WERI-Rb-1 (cell line): ENCODE results near the gene PTH1R.
"Not testable (repeated sequence)": the region's sequence is repeated elsewhere in the genome, so short reads cannot be mapped to it uniquely, and the experiment has no call there.

Source experiments
- DNase-seq: peaks from one replicate; pipeline ENCODE4 v3.0.0-alpha.2; 2020
- H3K27ac ChIP-seq: fragments of 250-450 bp; sonication (Bioruptor Pico); 2 replicates; pipeline ENCODE4 v1.5.1; 2020; ENCODE audit warnings: mild to moderate bottlenecking, moderate library complexity
- H3K27me3 ChIP-seq: fragments of 250-450 bp; sonication (Bioruptor Pico); 2 replicates; pipeline ENCODE4 v1.5.1; 2021; ENCODE audit warnings: mild to moderate bottlenecking, low read depth, moderate library complexity; ENCODE audit not compliant: insufficient read depth, severe bottlenecking
- H3K36me3 ChIP-seq: fragments of 250-450 bp; sonication (Bioruptor Pico); 2 replicates; pipeline ENCODE4 v1.5.1; 2020; ENCODE audit warnings: mild to moderate bottlenecking, moderate library complexity
- H3K4me3 ChIP-seq: 2 replicates; pipeline ENCODE4 v1.5.1; 2011; ENCODE audit warnings: low read depth, mild to moderate bottlenecking, control low read depth, low read length
- H3K9me3 ChIP-seq: fragments of 250-450 bp; sonication (Bioruptor Pico); 2 replicates; pipeline ENCODE4 v1.5.1; 2021; ENCODE audit warnings: mild to moderate bottlenecking, moderate library complexity; ENCODE audit not compliant: severe bottlenecking
- TF ChIP-seq, protein P1 (sequence below): IDR thresholded peaks from 2 replicates; pipeline ENCODE4 v1.5.1; 2011; ENCODE audit warnings: low read depth, mild to moderate bottlenecking, control low read depth, inconsistent platforms, low read length

PTH1R gene

DNA sequence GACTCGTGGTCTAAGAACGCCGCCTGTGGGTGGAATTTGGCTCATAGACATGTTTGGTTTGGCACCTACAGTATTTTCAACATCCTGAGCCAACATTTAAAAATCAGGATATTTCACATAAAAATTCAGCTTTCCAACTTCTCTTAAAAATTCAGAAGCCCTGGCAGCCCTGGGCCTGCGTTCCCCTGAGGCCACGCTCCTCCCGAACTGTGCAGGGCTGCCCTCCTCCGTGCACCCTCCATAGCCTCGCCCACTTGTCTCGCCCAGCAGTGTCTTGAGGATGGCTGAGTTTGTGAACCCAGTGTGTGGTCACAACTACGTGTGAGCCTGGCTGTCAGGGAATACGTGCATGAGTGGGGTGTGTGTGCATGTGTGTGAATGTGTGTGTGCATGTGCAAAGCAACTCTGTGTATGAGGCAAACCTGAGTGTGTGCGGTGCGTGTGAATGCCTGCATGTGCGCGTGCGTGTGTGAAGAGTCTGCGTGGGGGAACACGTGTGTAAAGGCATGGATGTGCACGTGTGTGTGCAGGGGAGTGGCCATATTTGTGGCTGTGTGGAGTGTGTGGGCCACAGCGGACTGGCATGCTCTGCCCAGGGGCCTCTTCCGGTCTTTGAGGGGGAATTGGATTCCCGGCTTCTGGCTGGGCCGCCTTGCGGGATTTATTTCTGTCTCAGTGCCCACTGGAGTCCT, 30.9 kb downstream of the PTH1R start:
- Histone ChIP-seq H3K9me3 (no peaks in the 10 kb centered on the region), H3K4me3 (no peak overlapping the region), H3K36me3 (no peaks in the 10 kb centered on the region), H3K27ac (no peak overlapping the region), H3K27me3 (no peaks in the 10 kb centered on the region)
- TF ChIP-seq, protein P1, sequence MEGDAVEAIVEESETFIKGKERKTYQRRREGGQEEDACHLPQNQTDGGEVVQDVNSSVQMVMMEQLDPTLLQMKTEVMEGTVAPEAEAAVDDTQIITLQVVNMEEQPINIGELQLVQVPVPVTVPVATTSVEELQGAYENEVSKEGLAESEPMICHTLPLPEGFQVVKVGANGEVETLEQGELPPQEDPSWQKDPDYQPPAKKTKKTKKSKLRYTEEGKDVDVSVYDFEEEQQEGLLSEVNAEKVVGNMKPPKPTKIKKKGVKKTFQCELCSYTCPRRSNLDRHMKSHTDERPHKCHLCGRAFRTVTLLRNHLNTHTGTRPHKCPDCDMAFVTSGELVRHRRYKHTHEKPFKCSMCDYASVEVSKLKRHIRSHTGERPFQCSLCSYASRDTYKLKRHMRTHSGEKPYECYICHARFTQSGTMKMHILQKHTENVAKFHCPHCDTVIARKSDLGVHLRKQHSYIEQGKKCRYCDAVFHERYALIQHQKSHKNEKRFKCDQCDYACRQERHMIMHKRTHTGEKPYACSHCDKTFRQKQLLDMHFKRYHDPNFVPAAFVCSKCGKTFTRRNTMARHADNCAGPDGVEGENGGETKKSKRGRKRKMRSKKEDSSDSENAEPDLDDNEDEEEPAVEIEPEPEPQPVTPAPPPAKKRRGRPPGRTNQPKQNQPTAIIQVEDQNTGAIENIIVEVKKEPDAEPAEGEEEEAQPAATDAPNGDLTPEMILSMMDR, result no peak
- no peak for DNase-seq

DNA sequence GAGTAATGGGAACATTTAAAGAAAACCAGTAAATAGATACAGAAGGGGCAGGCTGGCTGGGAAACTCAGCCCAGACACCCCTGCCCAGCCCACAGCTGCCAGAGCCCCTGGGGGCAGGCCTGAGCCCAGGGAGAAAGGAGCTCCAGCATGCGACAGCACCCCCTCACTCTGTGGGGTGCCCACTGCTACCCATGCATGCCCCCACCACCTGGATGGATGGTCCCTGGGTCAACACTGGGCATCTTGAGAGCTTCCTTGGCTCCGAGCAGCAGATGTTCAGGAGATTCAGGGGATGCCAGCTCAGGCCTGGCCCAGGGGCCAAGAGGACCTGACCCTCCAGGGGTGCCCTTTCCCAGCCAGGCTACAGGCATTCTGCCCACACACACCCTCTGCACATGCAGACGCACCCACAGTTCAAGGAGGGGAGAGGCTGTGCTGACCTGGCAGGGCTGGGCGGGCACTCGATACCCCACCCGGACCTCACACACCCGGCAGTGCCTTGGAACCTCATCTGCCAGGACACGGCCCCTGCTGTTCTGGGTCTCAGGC, 31.5 kb downstream of the PTH1R start:
- no peaks in the 10 kb centered on the region for H3K36me3 ChIP-seq
- H3K9me3 ChIP-seq, result no peaks in the 10 kb centered on the region
- no peak for DNase-seq
- H3K27me3 ChIP-seq, result no peaks in the 10 kb centered on the region
- TF ChIP-seq, protein P1, result no peak
- H3K4me3 ChIP-seq, result no peak overlapping the region
- H3K27ac ChIP-seq, result no peak overlapping the region

DNA sequence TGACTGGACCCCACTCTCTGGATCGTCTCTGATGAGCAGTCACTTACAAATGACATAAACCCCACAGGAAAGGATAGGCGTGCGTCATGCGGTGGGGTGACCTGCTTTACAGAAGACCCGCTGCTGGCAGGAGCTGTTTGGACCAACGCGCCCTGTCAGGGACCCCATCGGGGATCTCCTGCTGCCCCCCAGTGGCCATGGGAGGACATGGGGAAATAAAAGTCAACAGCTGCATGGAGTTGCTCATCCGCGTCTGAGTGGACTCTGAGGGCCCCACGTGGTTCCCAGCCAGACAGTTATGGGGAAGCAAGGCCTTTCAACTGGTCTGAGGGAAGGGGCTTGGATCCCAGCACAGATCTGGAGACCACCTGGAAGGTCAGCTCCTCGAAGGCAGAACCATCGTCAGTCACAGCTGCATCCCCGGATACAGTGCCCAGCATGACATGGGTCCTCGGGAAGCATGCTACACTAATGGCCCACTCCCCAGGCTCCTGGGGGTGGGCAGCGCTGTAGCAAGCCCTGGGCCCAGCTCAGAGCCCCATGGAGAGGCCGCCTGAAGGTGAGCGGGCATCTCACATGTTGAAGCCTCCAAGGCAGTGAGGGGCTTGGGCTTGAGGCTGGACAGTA, 32.1 kb downstream of the PTH1R start:
- Histone ChIP-seq H3K9me3 (no peaks in the 10 kb centered on the region), H3K27ac (peak overlapping the region; percentile 16), H3K36me3 (no peaks in the 10 kb centered on the region), H3K27me3 (no peaks in the 10 kb centered on the region), H3K4me3 (no peak overlapping the region)
- TF ChIP-seq, protein P1, result peak; percentile 86
- DNase-seq, result peak; percentile 92

DNA sequence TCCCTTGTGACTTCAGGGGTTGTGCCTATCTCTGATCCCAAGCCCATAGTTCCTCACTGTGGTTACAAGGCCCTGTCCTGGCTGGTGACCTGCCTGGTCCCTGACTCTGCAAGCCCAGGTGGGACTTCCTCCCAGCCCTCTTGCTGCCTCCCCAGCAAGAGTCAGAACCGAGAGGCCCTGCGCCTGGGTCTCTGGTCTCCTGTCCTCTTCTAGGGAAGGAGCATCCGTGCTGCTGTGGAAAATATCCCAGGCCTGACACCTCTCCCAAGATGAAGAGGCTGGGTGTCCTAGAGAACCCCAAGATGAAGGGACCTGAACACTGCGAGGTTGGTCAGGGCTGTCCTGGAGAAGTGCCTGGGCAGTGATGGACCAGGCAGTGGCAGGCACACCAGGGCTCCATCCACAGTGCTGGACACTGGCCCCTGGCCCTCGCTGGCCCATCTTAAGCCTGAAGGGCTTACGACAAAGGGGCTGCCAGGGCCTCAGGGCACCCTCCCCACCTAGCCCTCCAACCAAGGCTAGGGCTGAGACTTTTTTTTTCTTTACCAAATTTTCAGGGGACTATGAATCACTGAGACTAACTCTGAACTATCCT, 32.7 kb downstream of the PTH1R start:
- no peak overlapping the region for H3K4me3 ChIP-seq
- TF ChIP-seq, protein P1, result no peak
- H3K27me3 ChIP-seq, result no peaks in the 10 kb centered on the region
- no peak for DNase-seq
- H3K36me3 ChIP-seq, result no peaks in the 10 kb centered on the region
- H3K9me3 ChIP-seq, result no peaks in the 10 kb centered on the region
- H3K27ac ChIP-seq, result peak overlapping the region; percentile 16

DNA sequence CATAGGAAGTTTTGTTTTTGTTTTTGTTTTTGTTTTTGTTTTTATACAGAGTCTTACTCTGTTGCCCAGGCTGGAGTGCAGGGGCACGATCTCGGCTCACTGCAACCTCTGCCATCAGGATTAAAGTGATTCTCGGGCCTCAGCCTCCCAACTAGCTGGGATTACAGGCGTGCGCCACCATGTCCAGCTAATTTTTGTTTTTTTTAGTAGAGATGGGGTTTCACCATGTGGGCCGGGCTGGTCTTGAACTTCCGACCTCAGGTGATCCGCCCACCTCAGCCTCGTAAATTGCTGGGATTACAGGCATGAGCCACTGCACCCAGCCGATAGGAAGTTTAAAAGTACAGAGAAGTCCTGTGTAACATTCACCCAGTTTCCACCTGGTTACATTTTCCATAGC, 33.4 kb downstream of the PTH1R start:
- H3K9me3 ChIP-seq, H3K4me3 ChIP-seq, H3K27me3 ChIP-seq, H3K36me3 ChIP-seq, H3K27ac ChIP-seq, DNase-seq: not testable (repeated sequence)

DNA sequence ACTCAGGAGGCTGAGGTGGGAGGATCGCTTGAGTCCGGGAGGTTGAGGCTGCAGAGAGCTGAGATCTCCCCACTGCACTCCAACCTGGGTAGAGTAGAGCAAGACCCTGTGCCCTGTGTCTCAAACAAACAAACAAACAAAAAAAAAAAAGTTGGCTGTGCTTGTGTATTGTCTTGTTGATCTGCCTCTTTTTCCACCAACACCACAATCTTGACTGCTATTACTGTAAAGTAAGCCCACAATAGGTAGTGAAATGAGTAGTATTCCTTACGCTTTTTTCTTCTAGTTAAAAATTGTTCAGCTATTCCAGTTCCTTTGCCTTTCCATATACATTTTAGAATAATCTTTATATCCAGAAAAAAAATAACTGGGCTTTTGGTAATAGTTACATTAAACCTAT, 35.5 kb downstream of the PTH1R start:
- H3K9me3 ChIP-seq, result no peaks in the 10 kb centered on the region
- TF ChIP-seq, protein P1, result no peak

More for the DNA sequence above, 35.5 kb downstream of the PTH1R start:
- peaks cover 13% of the 10 kb centered on the region for H3K36me3 ChIP-seq
- DNase-seq, result no peak
- H3K27me3 ChIP-seq, result no peaks in the 10 kb centered on the region
- H3K27ac ChIP-seq, result no peak overlapping the region
- no peak overlapping the region for H3K4me3 ChIP-seq
